GM21529 (cell line): Measurements from ENCODE around the gene CASKIN1.
A peak's percentile ranks its signal among the peaks of the same experiment; 100 is the strongest.

ENCODE experiments used
- ATAC-seq: cut with Tn5 transposase; IDR thresholded peaks from one replicate; pipeline ENCODE4 v1.9.1; 2021; ENCODE audit not compliant: unreplicated experiment

Gene CASKIN1

DNA sequence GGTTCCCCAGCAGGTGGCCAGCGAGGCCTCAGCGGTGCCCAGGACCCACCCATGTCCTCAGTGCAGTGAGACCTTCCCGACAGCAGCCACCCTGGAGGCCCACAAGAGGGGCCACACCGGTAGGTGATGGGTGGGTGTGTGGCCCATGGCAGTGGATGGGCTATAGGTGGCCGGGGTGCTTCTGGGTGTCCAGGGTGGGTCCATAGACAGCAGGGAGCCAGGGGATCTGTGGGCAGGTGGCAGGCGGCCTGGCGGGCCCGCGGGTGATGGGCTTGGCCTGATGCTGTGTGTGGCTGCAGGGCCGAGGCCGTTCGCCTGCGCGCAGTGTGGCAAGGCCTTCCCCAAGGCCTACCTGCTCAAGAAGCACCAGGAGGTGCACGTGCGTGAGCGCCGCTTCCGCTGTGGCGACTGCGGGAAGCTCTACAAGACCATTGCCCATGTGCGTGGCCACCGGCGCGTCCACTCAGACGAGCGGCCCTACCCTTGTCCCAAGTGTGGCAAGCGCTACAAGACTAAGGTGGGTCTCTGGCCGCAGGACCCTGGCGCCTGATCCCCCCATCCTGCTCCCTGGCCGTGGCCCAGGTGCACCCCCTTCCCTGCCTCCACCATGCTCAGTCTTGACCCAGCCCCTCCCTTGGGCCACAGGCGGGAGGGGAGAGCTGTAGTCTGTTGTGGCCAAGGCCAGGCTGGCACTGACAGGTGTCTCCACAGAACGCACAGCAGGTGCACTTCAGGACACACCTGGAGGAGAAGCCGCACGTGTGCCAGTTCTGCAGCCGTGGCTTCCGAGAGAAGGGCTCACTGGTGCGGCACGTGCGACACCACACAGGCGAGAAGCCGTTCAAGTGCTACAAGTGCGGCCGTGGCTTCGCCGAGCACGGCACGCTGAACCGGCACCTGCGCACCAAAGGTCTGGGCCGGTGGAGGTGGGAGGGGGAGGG lies 37.7 kb upstream of the CASKIN1 start:
- no peak for ATAC-seq

- ATAC-seq, result no peak
Measured at GRCh38 chr16:2233046-2233775, 36.8 kb upstream of the CASKIN1 start.

GRCh38 chr16:2232094-2232990 lies 35.9 kb upstream of the CASKIN1 start:
- ATAC-seq, result no peak

GRCh38 chr16:2231016-2231931 lies 34.9 kb upstream of the CASKIN1 start:
- ATAC-seq, result no peak

DNA sequence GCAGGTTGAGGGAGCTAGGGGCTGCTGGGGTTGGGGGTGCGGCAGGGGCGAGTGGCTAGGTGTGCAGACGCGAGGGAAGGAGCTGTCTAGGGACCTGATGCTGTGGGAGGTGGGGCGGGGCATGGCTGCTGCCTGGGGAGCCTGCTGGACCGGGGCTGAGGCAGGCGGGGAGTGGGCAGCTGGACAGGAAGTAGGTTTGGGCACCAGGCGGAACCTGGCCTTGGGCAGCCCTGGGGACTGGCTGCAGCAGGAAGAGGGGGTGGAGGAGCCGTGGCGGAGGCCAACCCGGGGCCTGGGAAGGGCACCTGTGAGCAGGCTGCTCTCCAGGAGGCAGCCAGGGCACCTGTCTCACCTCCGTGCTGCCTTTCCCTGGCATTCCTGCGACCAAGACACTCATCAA lies 34.0 kb upstream of the CASKIN1 start:
- no peak for ATAC-seq

- no peak for ATAC-seq
Measured at GRCh38 chr16:2229632-2230250, 33.3 kb upstream of the CASKIN1 start.

GRCh38 chr16:2229091-2229490 lies 32.7 kb upstream of the CASKIN1 start:
- ATAC-seq, result no peak

DNA sequence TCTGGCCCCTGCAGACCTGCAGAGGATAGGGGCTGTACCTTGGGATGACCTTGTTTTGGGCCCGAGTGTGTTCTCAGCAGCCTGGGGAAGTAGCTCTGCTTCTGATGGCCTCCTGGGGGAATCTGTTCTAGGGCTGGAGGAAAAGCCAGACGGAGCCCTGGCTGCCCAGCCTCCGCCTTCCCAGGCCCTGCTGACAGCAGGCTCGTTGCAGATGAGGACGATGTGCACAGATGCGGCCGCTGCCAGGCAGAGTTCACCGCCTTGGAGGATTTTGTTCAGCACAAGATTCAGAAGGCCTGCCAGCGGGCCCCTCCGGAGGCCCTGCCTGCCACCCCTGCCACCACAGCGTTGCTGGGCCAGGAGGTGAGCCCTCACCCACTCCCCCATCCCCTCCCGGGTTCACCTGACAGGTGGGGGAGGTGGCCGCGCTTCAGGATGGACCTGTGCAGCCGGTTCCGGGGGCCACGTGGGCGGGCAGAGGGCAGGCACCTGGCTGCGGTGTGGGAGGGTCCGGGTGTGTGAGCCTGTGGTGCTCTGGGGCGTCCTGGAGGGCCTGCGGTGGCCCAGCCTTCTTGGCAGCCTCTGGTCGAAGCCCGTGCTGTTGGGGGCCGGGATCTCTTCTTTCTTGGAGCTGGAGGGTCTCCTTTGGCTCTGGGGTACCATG lies 31.9 kb upstream of the CASKIN1 start:
- ATAC-seq, result no peak

- no peak for ATAC-seq
Measured at GRCh38 chr16:2226918-2227317, 30.5 kb upstream of the CASKIN1 start.

GRCh38 chr16:2226245-2226793 lies 29.9 kb upstream of the CASKIN1 start:
- ATAC-seq, result no peak

DNA sequence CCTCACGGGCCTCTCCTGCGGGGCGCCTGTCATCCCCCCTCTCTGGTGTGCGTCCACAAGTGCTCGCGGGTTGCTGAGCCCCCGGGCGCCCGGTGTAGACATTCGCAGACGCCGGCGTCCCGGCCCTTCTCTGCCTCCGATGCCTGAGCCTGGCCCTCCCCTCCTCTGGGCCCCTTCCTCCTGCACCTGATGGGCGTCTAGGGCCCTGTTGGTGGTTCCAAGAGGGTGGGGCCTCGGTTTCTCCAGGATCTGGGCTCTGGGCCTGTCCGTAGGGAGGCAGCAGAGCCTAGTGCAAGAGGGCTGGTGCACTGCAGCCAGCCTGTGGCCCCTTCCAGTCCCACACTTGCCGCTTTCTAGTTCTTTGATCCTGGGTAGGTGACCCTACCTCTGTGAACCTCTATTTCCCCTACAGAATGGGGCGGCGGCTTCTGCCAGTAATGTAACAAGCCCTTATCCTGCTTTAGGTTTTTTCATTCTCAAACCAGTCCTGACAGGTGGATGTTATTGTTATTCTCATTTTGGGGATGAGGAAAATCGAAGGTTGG lies 27.6 kb upstream of the CASKIN1 start:
- ATAC-seq, result peak; percentile 19

GRCh38 chr16:2223221-2223941 lies 27.0 kb upstream of the CASKIN1 start, which contains the start of gene E4F1:
Gene E4F1, plus strand, starts transcription at chr16:2223591. Its CDS starts 23 bp downstream, at chr16:2223614.
- ATAC-seq, result peak; percentile 86

- no peak for ATAC-seq
Measured at GRCh38 chr16:2216330-2216729, 19.9 kb upstream of the CASKIN1 start.

- ATAC-seq, result no peak
Measured at GRCh38 chr16:2214719-2214968, 18.2 kb upstream of the CASKIN1 start, which contains the start of gene PGP. Gene PGP, minus strand, starts transcription at chr16:2214840. Its CDS starts 63 bp downstream, at chr16:2214777.

- peak; percentile 3 for ATAC-seq
Measured at GRCh38 chr16:2213817-2214718, 17.7 kb upstream of the CASKIN1 start.

DNA sequence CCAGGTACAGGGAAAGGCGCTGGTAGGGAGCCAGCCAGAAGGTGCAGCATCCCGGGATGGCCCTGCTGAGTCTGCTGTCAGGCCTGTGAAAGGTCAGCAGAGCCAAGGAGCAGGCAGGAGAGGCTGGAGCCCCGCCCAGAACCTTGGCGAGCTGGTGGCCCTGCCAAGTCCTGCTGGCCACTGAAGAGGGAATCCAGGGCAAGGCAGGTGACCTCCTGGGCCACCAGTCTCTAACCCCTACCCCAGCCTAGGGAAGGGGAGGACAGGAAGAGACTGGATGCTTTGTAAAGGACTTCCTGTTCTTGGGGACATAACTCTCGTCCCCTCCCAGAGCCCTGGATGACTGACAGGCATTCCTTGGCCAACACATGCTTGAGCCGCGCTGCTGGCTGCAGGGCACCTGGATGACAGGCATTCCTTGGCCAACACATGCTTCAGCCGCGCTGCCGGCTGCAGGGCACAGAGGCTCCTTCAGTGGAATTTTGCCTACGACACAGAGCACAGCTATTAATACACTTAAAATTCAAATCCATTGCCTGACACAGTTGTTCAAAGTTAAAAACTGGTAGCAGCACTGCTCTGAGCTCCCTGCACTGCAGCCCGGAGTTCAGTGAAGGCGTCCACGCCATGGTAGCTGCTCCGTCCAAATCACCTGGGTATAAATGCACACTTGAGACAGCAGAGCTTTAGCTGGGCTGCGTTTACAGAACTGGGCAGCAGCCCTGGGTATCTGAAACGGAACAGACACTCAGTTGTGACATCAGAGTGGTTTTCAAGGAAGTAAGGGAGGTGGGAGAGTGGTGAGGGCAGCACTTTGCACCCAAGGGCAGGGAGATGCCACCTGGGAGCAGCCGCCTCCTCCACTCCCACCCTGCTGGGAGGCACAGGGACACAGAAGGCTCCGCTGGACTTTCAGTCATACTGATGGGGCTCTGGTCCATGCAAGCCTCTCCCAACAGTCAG lies 16.2 kb upstream of the CASKIN1 start:
- no peak for ATAC-seq
